Right lobe of liver (tissue), 6 donors: ENCODE results near the gene GBGT1. TPM values are rescaled to one million over a fixed set of nuclear protein-coding genes. Genes with fewer than 3 reads are reported as not detected.

Experiments used
- ATAC-seq, 4 donors: fragments of 200-7000 bp; cut with Tn5 transposase; one replicate each; pipeline ENCODE4 v1.9.1; 2020; ENCODE audit warnings: mild to moderate bottlenecking in 4 of 4, moderate library complexity in 4 of 4
- DNase-seq, 3 donors: peaks; one replicate each; pipeline ENCODE4 v3.0.0-alpha.2; 2020
- H3K27ac ChIP-seq, 3 donors: fragments of 200-600 bp; one replicate each; pipeline ENCODE4 v1.8.0; 2022
- H3K27me3 ChIP-seq, 2 donors: fragments of 200-600 bp; one replicate each; pipeline ENCODE4 v1.8.0; 2022
- H3K36me3 ChIP-seq, 4 donors: fragments of 200-600 bp; sonication (generic) in 1 of 4; one replicate each; pipeline versions ENCODE4 v1.5.1 to v1.8.0; 2017 to 2022; ENCODE audit warnings: control low read depth in 1 of 4
- H3K4me1 ChIP-seq, 4 donors: fragments of 200-600 bp; sonication (generic) in 1 of 4; one replicate each; pipeline versions ENCODE4 v1.5.1 to v1.8.0; 2017 to 2022; ENCODE audit warnings: control low read depth in 1 of 4
- H3K4me3 ChIP-seq, 3 donors: fragments of 200-600 bp; one replicate each; pipeline ENCODE4 v1.8.0; 2022
- H3K9me3 ChIP-seq, 4 donors: fragments of 200-600 bp; sonication (generic) in 1 of 4; one replicate each; pipeline versions ENCODE4 v1.5.1 to v1.8.0; 2017 to 2022; ENCODE audit warnings: control low read depth in 1 of 4
- POLR2A ChIP-seq: fragments of 450-650 bp; IDR thresholded peaks from one replicate; pipeline ENCODE4 v1.6.1; 2017; ENCODE audit warnings: antibody characterized with exemption, mild to moderate bottlenecking
- whole genome bisulfite sequencing: methylation state at CpG from one replicate; pipeline ENCODE4 v1.1.6; 2018; ENCODE audit warnings: low coverage, low lambda C conversion rate; ENCODE audit not compliant: insufficient coverage; ENCODE audit errors: missing lambda C conversion rate; 5-methylcytosine and 5-hydroxymethylcytosine counted together
- intact Hi-C, 2 donors: fragments of 100-400 bp; cut with DNase I; formaldehyde crosslinking; loops; one replicate each; pipeline versions ENCODE4 v1.11.2 to v1.14.1; 2022
- total RNA-seq, 6 experiments: library from RNA; depleted of rRNA in 2 of 6; stranded (reverse); fragments of >200 nt in 2 of 6; fragmentation: NEBNext Ultra II Directional in 3 of 6; extraction: Animal tissue kit (Norgen Biotek cat#: 25700) in 3 of 6; gene quantifications; one replicate each; pipeline versions ENCODE4 v1.1.0 to v1.2.4, GENCODE V29; 2016 to 2023
- TF ChIP-seq, protein P1 (sequence below), 4 donors: fragments of 200-600 bp in 3 of 4; fragments of 450-650 bp in 1 of 4; IDR thresholded peaks; one replicate each; pipeline versions ENCODE4 v1.5.1 to v1.8.0; 2016 to 2022; ENCODE audit warnings: antibody characterized with exemption in 4 of 4, mild to moderate bottlenecking in 2 of 4
- donor health status: DM: no; HTN: yes; CAD: no.
- donor health status: DM: no; HTN: no; CAD: no.
- donor health status: DM: no; HTN: no; CAD: no.
- donor health status: DM: no; HTN: yes; CAD: no.
- donor health status: DM: no; HTN: yes; CAD: no.

GBGT1 gene
- total RNA-seq, 6 experiments from 2014 or later, result 0.68 to 3.7 (median 1.9) TPM

DNA sequence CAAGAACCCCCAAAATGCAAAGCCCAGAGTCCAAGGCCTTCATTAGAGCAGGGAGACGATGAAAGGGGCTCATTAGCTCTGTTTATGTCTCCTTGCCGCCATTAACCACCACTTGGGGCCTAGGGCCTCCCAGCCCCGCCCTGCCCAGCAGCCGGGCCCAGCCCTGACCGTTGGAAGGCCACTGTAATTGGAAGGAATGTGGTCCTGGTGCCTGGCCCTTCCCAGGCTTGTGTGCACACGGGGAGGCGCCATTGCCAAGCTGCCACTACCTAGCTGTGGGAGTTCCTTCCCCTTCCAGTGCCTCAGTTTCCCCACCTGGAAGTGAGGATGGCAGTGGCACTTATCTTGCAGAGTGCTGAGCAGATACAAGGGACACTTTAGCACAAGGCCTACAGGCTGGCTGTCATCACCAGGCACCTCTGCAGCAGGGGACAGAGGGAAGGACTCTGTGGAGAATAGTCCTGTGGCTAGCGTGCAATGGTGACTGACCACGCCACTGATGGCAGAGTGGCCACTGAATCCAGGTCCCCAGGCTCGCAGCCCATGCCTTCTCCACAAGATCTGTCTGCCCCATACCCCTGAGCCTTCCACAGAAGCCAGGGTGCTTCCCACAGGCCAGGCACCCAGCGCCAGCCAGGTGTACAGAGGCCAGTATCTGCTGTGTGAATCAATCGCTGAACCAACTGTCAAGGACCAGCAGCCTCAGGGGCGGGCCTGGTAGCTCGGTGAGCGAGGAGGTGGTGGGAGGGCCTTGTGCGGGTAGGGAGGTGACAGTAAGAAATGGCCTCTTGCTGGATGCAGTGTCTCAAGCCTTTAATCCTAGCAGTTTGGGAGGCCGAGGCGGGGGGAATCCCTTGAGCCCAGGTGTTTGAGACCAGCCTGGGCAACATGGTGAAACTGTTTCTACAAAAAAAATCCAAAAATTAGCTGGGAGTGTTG is 20.8 kb downstream of the GBGT1 start:
- no peak for TF ChIP-seq POLR2A
- TF ChIP-seq, protein P1, sequence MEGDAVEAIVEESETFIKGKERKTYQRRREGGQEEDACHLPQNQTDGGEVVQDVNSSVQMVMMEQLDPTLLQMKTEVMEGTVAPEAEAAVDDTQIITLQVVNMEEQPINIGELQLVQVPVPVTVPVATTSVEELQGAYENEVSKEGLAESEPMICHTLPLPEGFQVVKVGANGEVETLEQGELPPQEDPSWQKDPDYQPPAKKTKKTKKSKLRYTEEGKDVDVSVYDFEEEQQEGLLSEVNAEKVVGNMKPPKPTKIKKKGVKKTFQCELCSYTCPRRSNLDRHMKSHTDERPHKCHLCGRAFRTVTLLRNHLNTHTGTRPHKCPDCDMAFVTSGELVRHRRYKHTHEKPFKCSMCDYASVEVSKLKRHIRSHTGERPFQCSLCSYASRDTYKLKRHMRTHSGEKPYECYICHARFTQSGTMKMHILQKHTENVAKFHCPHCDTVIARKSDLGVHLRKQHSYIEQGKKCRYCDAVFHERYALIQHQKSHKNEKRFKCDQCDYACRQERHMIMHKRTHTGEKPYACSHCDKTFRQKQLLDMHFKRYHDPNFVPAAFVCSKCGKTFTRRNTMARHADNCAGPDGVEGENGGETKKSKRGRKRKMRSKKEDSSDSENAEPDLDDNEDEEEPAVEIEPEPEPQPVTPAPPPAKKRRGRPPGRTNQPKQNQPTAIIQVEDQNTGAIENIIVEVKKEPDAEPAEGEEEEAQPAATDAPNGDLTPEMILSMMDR (IDR thresholded peaks at IDR 0.05), result no peak
- Histone ChIP-seq H3K4me3 (no peak overlapping the region), H3K27ac (no peak overlapping the region), H3K9me3 (no peaks in the 10 kb centered on the region), H3K27me3 (no peaks in the 10 kb centered on the region), H3K4me1 (peaks cover 0 to 16% (median 8%) of the 10 kb centered on the region in 4 donors), H3K36me3 (no peaks in the 10 kb centered on the region)
- 70% methylated on average over 9 of the region's 18 CpGs for WGBS
- intact Hi-C loops, result loop anchor here (5.0 kb wide), 1 partner anchor 41 kb away; no protein-coding TSS in a partner anchor
- ATAC-seq, result no peak
- no peak for DNase-seq

DNA sequence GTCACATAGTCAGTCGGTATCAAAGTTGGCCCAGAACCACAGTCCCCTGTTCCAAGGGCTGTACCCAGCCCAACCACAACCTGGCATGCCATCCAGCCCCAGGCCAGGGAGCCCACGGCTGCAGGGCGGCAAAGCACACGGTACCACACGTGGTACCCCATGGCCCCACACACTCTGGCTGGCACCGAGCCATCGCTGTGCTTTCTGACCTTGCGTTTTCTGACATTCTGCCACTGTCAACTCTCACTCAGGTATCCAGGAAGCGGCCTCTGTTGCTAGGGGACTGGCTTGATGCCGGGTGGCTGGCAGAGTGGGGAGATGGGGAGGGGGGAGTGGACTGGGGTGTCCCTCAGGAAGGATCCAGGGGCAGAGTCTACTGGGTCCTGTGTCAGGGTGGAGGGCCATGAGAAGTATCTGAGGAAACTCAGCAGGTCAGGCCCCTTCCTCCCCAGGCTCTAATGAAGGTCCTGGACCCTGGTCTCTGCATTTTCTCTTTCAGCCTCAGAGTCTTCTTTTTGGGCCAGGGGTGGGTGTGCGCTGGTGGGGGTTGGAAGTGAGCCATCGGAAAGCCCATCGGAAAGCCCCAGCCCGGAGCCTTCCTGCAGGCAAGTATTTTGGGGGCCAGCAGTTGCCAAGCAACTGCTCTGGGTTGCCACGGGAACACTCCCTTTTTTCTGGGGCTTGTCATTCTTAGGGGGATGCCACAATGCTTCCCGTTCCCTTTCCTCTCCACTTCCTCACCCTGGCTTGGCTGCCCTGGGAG is 21.7 kb downstream of the GBGT1 start:
- intact Hi-C loops, result loop anchor here (5.0 kb wide), 1 partner anchor 40 kb away; no protein-coding TSS in a partner anchor
- 13% methylated on average over 3 of the region's 16 CpGs for WGBS
- peak in 1 of 4 donors; percentile 13 for ATAC-seq

DNA sequence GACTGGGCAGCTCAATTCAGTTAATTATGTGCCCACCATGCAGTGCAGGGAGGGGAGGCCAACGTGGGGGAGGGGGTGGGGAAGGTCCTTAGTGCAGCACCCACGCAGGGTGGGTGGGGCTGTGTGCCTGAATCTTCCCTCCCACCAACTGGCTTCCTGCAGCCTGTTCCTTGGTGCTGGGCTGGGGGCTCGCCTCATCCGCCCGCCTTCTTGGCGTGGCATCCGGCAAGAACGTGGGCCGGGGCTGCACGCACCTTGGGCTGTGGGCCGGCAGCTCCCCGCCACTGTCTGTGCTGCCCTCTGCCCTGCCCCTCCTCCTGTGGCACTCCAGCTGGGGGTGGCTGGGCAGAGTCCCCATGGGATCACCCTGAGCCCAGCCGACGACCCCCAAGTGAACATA is 23.1 kb downstream of the GBGT1 start:
- H3K9me3 ChIP-seq, result no peaks in the 10 kb centered on the region
- H3K4me1 ChIP-seq, result peaks cover 0 to 11% (median 6%) of the 10 kb centered on the region in 4 donors
- ATAC-seq (no peak), DNase-seq (no peak)
- TF ChIP-seq, protein P1 (IDR thresholded peaks at IDR 0.05), result no peak
- no peak for TF ChIP-seq POLR2A
- intact Hi-C loops, result loop anchor here (5.0 kb wide), 1 partner anchor 38 kb away; no protein-coding TSS in a partner anchor
- no peak overlapping the region for H3K27ac ChIP-seq
- H3K27me3 ChIP-seq, result no peaks in the 10 kb centered on the region
- H3K36me3 ChIP-seq, result no peaks in the 10 kb centered on the region
- 80% methylated on average over 1 of the region's 14 CpGs for WGBS
- H3K4me3 ChIP-seq, result no peak overlapping the region

More for the DNA sequence above, 21.7 kb downstream of the GBGT1 start:
- Histone ChIP-seq H3K36me3 (no peaks in the 10 kb centered on the region), H3K4me3 (no peak overlapping the region), H3K9me3 (no peaks in the 10 kb centered on the region), H3K4me1 (peaks cover 0 to 11% (median 6%) of the 10 kb centered on the region in 4 donors), H3K27ac (no peak overlapping the region), H3K27me3 (no peaks in the 10 kb centered on the region)
- TF ChIP-seq, protein P1 (IDR thresholded peaks at IDR 0.05), result no peak
- no peak for TF ChIP-seq POLR2A
- peak in 1 of 3 donors; percentile 47 for DNase-seq

DNA sequence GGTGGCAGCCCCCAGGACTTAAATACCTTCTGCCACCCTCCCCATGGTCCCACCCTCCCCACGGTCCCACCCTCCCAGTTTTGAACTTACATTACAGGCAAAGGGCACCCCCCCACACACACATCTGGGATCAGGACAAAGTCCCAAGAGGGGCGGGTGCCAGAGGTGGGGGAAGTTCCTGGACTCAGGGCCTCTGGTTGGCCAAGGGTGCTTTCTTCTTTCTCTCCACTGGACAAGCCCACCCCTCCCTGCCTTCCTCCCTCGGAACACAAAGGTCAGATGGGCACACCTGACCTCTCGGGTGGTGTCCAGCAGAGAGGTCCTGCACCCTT is 23.6 kb downstream of the GBGT1 start:
- no peak overlapping the region for H3K4me3 ChIP-seq
- ATAC-seq (no peak), DNase-seq (no peak)
- H3K27me3 ChIP-seq, result no peaks in the 10 kb centered on the region
- TF ChIP-seq, protein P1 (IDR thresholded peaks at IDR 0.05), result no peak
- no peak for TF ChIP-seq POLR2A
- no peaks in the 10 kb centered on the region for H3K9me3 ChIP-seq
- intact Hi-C loops, result loop anchor here (5.0 kb wide), 1 partner anchor 38 kb away; no protein-coding TSS in a partner anchor
- H3K27ac ChIP-seq, result no peak overlapping the region
- H3K36me3 ChIP-seq, result no peaks in the 10 kb centered on the region
- peaks cover 0 to 11% (median 6%) of the 10 kb centered on the region in 4 donors for H3K4me1 ChIP-seq
- no CpG with 5 or more reads among the region's 4 CpGs for WGBS
